OCI-LY1 (cell line): ENCODE results near the gene GALNT18.

ENCODE experiments used
- CTCF ChIP-seq: fragments of 200-600 bp; sonication (generic), shearing (Covaris generic); IDR thresholded peaks from 2 replicates; pipeline ENCODE4 v1.5.1; 2017; ENCODE audit warnings: mild to moderate bottlenecking, antibody characterized with exemption, low read length, moderate library complexity, mixed read lengths
- EZH2 ChIP-seq: fragments of 200-600 bp; sonication (generic), shearing (Covaris generic); IDR thresholded peaks from 2 replicates; pipeline ENCODE4 v1.8.0; 2017; ENCODE audit warnings: borderline replicate concordance, mixed run types, mild to moderate bottlenecking, antibody characterized with exemption, low read length, moderate library complexity, mixed read lengths

DNA sequence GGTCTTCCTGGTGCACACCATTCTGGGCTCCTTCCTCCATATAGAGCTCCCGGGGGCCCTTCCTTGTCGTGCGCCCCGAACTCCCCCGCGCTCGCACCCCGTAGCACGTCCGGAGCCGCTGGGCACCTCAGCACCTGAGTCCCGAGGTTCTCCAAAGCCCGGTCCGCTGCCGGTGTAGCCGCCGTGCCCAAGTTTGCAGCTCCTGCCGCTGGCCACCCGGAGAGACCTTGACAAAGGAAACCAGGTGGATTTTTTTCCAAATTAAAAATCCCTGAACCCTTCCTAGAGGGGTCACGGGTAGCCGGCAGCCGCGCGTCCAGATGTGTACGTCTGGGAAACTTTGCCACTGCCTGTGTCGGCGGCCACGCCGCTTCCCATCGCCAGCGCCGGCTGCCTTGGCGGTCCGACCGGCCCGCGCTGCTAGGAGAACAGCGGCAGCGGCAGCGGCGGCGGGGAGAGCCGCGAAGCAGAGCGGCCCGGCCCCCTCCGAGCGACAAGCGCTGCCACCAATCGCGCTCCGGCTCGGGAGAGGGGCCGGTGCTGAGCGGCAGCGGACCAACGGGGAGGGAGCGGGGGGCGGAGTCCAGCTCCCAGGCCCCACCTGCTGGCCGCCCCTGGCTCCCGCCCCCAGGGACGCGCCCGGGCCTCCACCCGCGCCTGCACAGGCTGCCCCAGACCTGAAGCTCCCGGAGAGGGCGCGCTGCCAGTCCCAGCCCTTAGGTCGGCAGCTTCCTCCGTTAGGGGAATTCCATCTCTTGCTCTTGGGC lies at the start of gene GALNT18:
- TF ChIP-seq CTCF = no peak
- no peak for TF ChIP-seq EZH2
